ENCODE data around the gene TMEM186.
"Not testable (repeated sequence)": the region's sequence is repeated elsewhere in the genome, so short reads cannot be mapped to it uniquely, and the experiment has no call there.

The TMEM186 gene

GRCh38 chr16:8773537-8773936, 23.9 kb downstream of the TMEM186 start:
- DNase-seq: no peak

DNA sequence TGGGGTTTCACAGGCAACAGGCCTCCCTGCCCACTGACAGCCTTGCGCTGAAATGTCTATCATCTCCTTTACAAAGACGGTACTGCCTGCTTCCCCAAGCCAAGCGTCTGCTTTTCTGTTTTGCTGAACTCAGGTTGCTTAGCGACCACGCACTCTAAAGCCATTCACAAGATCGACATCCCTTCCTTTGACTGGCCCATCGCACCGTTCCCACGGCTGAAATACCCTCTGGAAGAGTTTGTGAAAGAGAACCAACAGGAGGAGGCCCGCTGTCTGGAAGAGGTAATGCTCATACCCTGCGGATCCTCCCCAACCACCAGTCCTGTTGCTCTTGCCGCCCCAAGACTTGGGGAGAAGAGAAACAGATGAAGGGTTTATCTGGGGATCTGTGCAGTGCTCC, 28.7 kb downstream of the TMEM186 start:
- no peak for DNase-seq

DNA sequence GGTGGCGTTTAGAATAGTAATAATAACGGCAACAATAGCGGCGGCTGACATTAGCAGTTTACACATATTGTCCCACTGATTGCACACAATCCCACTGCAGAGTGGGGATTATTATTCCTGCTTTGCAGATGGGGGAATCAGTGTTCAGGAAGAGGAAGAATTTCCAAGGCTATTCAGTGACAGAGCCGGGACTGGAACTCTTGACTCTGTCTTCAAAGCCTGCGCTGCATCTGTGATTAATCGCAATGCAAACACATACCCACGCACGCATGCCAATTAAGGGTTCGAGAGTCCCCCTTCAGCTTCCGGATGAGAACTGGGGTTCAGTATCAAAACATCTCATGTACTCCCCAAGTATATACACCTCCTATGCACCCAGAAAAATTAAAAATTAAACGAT, 29.2 kb downstream of the TMEM186 start:
- DNase-seq: no peak

GRCh38 chr16:8767176-8767575, 30.3 kb downstream of the TMEM186 start:
- DNase-seq: no peak

- no peak for DNase-seq
Observed at GRCh38 chr16:8764525-8765250, 32.8 kb downstream of the TMEM186 start.

DNA sequence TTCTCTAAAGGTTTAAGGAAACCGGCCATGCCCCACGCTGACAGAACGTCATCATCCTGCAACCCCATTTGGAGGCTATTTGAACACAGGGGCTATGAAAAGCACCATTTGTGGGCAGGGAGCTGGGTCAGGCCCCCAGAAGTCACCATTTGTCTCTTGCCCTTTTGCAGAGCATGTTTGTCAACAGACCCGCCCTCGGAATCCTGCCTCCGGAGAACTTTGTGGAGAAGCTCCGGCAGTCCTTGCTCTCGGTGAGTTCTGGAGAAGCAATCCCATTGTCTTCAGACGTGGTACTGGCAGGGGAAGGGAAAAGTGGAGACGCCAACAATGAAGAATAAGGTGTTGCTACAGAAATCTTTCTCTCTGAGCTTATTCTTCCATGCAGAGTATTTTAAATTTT, 33.5 kb downstream of the TMEM186 start:
- no peak for DNase-seq

GRCh38 chr16:8763083-8763482, 34.4 kb downstream of the TMEM186 start:
- no peak for DNase-seq

DNA sequence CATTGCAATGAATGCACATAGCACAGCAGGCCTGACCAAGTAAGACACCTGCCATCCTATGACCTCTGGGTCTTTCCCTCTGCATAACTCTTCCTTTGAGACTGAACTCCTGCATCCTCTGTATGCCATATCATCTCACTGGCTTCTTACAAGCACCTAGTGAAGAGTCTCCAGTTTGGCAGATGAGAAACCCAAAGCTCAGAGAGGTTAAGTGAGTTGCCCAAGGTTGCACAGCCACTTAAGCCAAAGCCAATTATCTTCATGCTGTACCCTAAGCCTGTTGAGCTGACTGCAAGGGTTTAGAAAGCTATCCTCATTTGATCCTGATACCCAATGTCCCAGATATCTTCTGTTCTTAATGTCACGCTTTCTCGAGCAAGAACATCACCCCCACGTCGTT, 35.2 kb downstream of the TMEM186 start:
- DNase-seq: no peak

DNA sequence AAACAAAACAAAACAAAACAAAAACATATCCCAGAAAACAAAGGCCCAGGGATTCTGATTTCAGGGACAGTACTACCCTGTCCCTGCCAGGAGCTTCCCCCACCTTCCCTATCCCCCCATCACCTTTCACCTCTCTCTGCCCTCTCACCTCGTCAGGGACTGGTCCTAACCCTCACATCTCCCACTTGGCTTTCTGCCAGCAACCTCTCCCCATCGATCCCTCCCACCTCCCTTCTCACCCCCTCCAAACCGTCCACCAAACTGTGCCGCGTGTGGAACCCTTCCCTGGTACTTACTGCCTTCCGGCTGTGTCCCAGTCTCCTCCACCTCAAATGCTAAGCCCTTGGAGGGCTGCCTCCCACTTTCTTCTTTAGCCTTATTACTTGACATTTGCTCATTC, 36.4 kb downstream of the TMEM186 start:
- DNase-seq: no peak

DNA sequence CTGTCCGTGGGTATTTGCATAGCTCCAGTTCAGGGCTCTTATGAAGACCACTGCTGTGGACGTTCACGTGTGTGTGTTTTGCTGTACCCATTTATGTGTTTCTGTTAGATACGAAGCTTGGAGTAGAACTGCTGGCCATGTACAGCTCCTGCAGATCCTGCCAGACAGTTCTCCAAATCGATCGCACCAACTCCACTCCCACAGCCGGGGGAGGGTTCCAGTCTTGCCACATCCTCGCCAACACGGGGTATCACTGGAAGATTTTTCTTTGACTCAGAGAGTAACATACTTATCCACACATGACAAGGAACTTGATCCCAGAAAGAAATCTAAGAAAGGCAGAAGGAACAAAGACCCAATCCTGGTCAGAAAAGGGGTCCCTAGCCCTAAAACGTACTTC, 37.4 kb downstream of the TMEM186 start:
- DNase-seq: no peak

- DNase-seq: no peak
Observed at GRCh38 chr16:8758022-8758421, 39.4 kb downstream of the TMEM186 start.

DNA sequence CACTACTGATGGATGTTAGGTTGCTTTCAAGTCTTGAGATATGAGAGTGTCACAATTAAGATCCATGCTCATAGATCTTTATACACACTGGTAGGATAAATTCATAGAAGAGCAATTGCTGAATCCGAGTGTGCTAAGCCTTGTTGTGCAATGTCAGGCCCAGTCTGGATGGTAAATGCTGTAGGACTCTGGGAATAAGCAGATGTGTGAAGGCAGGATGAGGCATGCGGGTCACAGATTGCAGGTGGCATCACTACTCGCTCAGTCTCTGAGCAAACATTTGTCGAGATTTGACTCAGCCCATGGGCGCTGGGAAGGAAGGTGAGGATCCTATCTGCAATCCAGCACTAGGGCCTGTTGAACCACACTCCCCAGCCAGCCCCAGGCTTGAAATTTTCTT, 40.7 kb downstream of the TMEM186 start:
- DNase-seq: no peak

GRCh38 chr16:8753416-8754054, 43.9 kb downstream of the TMEM186 start:
- DNase-seq: no peak

DNA sequence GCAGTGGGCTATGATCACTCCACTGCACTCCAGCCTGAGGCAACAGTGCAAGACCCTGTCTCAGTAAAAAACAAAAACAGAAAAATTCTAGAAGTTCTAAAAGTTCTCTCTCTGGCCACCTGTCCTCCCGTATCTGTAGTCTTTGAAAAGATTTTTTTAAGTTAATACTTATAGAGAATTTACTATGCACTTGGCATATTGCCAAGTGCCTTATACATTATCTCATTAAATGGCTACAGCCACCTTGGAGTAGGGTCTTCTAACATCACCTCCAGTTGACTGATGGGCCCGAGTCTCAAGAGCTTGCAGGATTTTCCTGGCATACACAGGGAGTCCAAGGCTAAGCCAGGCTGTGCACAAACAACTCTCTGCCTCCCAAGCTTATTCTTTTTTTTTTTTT, 44.7 kb downstream of the TMEM186 start:
- DNase-seq: no peak

- DNase-seq: no peak
Observed at GRCh38 chr16:8751481-8752311, 45.7 kb downstream of the TMEM186 start.

DNA sequence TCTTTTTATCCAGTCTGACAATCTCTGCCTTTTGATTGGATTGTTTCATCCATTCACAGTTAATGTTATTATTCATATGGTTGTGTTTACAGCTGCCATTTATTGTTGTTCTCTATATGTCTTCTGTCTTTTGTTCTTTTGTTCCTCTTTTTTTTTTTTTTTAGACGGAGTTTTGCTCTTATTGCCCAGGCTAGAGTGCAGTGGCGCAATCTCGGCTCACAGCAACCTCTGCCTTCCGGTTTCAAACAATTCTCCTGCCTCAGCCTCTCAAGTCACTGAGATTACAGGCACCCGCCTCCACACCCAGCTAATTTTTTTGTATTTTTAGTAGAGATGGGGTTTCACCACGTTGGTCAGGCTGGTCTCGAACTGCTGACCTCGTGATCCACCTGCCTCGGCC, 48.5 kb downstream of the TMEM186 start:
- DNase-seq: not testable (repeated sequence)

Data from activated CD4-positive, alpha-beta T cell treated with anti-CD3 and anti-CD28 coated beads, Interleukin-10, Interleukin-2, amounts not matched to agents 100 ng/mL and 50 ng/mL, durations not matched to agents 16 hours and 8 hours (primary cell).